Measurements from ENCODE around the gene ADIPOR2.

The ADIPOR2 gene

DNA sequence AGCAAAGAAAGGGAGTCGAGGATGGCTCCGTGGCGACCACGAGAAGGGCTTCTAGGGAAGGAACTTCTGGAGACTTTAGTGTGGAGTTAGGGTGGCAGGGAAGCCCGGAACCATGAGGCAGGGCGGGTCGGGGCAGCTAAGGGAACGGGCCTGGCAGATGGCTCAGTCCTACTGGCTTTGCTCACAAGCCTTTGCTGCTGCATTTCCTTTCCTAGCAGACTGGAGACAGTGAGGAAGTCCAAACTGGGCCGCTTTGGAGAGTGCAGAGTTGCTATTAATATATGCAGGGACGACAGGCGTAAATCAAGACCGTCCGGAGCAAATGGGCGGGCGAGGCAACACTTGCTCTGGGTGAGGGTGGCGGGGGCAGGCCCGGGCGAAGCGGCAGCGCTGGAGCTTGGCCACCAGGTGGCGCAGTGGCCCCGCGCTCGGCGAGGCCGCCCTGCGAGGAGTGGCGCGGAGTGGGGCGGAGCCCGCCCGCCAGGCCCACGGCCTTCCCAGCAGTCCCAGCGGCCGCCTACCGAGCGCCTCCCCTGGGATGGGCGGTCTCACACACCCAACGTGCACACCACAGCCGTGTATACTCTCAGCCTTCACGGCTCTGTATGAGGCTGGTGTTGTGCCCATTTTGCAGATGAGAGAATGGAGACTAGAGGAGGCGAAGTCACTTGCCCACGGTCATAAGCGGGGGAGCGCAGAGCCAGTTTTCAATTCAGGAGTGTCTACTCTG lies 105.1 kb downstream of the ADIPOR2 start:
- TF ChIP-seq POLR2A (IDR thresholded peaks at IDR 0.05; ENCODE audit: extremely low read depth, insufficient read length) (peak; percentile 83), MYC (IDR thresholded peaks at IDR 0.05; ENCODE audit: low read depth, low read length) (peak; percentile 60; the same call in 1 of the 2 replicates)
- TF ChIP-seq, protein P1, sequence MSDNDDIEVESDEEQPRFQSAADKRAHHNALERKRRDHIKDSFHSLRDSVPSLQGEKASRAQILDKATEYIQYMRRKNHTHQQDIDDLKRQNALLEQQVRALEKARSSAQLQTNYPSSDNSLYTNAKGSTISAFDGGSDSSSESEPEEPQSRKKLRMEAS (IDR thresholded peaks at IDR 0.05; ENCODE audit: low read depth, low read length), result peak; percentile 85
- TF ChIP-seq, protein P2, sequence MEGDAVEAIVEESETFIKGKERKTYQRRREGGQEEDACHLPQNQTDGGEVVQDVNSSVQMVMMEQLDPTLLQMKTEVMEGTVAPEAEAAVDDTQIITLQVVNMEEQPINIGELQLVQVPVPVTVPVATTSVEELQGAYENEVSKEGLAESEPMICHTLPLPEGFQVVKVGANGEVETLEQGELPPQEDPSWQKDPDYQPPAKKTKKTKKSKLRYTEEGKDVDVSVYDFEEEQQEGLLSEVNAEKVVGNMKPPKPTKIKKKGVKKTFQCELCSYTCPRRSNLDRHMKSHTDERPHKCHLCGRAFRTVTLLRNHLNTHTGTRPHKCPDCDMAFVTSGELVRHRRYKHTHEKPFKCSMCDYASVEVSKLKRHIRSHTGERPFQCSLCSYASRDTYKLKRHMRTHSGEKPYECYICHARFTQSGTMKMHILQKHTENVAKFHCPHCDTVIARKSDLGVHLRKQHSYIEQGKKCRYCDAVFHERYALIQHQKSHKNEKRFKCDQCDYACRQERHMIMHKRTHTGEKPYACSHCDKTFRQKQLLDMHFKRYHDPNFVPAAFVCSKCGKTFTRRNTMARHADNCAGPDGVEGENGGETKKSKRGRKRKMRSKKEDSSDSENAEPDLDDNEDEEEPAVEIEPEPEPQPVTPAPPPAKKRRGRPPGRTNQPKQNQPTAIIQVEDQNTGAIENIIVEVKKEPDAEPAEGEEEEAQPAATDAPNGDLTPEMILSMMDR (IDR thresholded peaks at IDR 0.05; ENCODE audit: low read depth, low read length), result peak; percentile 51
- peak; percentile 97 for DNase-seq (ENCODE audit: low read depth)

DNA sequence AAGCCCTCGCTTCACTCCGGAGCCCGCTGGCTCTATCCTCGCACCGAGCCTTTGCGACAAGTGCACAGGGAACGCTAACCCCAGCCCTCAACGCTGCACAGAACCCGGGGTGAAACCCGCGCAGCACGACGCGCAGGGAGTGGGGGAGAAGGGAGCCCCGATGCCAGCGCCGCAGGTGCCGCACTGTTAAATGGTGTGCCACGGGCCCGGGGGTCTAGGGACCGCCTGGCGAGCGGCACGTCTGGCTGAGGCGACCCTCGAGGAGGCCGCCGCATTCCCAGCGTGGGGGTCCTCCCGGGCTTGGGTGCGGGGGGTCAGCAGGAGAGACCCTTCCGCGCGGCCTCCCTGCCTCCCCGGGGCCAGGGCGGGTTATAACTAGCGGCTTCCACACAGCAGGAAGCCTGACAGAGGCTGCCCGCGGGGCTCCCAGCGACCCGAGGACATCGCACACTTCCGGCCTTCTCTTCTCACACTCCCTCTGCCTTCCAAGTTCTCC lies 105.7 kb downstream of the ADIPOR2 start:
- DNase-seq (ENCODE audit: low read depth), result peak; percentile 86
- TF ChIP-seq, protein P2 (IDR thresholded peaks at IDR 0.05; ENCODE audit: low read depth, low read length), result no peak
- TF ChIP-seq MYC (IDR thresholded peaks at IDR 0.05; ENCODE audit: low read depth, low read length), result no peak
- peak; percentile 7 for TF ChIP-seq POLR2A (IDR thresholded peaks at IDR 0.05; ENCODE audit: extremely low read depth, insufficient read length)
- TF ChIP-seq, protein P1 (IDR thresholded peaks at IDR 0.05; ENCODE audit: low read depth, low read length), result no peak
- peak overlapping the region; percentile 68 for H3K4me3 ChIP-seq (ENCODE audit: low read depth, low read length)

More for the DNA sequence above, 105.1 kb downstream of the ADIPOR2 start:
- peak overlapping the region; percentile 68 for H3K4me3 ChIP-seq (ENCODE audit: low read depth, low read length)

DNA sequence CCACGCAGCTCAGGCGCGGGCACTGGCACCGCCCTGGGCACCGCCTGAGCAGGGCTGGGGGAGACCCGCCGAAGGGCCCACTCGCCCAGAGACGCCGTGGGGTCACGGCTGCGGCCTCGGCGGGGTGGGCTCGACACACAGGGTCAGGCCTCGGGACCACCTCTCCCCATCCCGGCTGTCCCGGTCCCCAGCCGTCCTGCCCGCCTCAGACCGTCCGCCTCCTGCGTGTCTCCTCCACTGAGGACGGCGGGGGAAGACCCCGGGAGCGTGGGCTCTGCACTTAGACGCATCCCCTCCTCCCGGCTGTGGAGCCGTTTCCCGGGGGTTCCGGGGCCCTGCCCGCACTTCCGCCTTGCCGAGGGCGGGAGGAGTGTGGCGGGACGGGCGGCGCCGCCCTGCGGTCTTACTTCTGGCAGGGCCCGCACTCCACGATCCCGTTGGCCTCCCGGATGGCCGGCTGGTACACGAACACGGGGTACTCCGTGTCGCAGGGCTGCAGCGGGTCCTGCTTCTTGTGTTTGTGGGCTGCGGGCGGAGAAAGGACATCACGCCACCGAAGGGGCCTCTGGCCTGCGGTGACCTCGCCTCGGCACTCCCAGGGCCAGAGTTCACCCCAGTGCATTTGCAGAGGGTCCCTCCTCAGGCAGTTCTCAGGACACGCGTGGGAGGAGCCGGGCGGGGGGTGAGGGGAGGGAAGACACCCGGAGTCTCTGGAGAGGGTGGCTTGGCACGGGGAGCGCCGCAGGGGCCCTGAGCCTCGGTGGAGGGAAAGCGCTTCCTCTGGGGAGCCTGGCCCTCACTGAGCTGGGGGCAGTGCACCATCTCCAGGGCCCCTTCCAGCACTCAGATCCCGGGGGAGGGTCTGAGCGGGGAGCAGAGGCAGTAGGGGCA lies 106.4 kb downstream of the ADIPOR2 start:
- H3K4me3 ChIP-seq (ENCODE audit: low read depth, low read length), result peak overlapping the region; percentile 68
- DNase-seq (ENCODE audit: low read depth), result peak; percentile 86
- TF ChIP-seq MYC (IDR thresholded peaks at IDR 0.05; ENCODE audit: low read depth, low read length) (no peak), POLR2A (IDR thresholded peaks at IDR 0.05; ENCODE audit: extremely low read depth, insufficient read length) (peak; percentile 32)
- TF ChIP-seq, protein P2 (IDR thresholded peaks at IDR 0.05; ENCODE audit: low read depth, low read length), result no peak
- TF ChIP-seq, protein P1 (IDR thresholded peaks at IDR 0.05; ENCODE audit: low read depth, low read length), result 0 out of 2 replicates have a peak, but pooled peaks have one; percentile 2

DNA sequence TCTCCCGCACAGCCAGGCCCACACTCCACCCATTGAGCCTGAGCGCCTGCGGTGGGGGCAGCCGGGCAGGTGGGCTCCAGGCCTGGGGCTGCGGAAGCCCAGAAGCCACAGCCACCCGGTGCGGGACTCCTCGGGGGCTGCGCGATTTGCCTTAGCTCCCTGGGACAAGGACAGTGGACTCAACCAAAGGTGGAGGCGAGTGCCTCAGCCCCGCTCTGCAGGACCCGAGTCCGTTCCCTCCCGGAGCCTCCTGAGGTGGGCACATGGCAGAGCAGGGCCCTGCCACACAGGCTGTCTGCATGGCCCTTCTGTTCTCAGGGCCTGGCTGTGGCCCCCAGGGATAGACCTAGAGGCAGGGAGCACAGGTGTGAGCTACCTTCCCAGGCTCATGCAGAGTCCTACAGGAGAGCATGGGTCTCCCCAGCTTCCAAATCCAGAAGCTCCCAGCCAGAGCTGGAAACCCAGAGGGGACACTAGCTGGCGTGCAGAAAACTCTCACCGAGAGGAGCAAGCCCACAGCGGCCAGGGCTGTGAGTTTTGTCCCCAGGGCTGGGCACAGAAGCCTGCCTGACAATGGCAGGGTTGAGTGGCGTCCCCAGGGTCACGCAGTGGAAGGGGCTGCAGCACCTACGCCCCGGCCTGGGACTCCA lies 107.2 kb downstream of the ADIPOR2 start:
- no peak overlapping the region for H3K4me3 ChIP-seq (ENCODE audit: low read depth, low read length)

More for the DNA sequence above, 107.2 kb downstream of the ADIPOR2 start:
- DNase-seq (ENCODE audit: low read depth), result no peak
- TF ChIP-seq MYC (IDR thresholded peaks at IDR 0.05; ENCODE audit: low read depth, low read length), result no peak
- TF ChIP-seq POLR2A (IDR thresholded peaks at IDR 0.05; ENCODE audit: extremely low read depth, insufficient read length), result no peak
- TF ChIP-seq, protein P2 (IDR thresholded peaks at IDR 0.05; ENCODE audit: low read depth, low read length), result no peak
- TF ChIP-seq, protein P1 (IDR thresholded peaks at IDR 0.05; ENCODE audit: low read depth, low read length), result no peak
